Type B pancreatic cell (in vitro differentiated cells): ENCODE data around the gene KCNJ4. TPM values are rescaled to one million over a fixed set of nuclear protein-coding genes. Genes with fewer than 3 reads are reported as not detected.

Experiments
- DNase-seq: peaks from one replicate; pipeline ENCODE4 v3.0.0; 2021; ENCODE audit warnings: mixed read lengths; ENCODE audit not compliant: unreplicated experiment; ENCODE audit errors: extremely low spot score
- H3K27ac Mint-ChIP-seq: 2 replicates; pipeline ENCODE4 v1.8.0; 2021; ENCODE audit warnings: mild to moderate bottlenecking, mixed read lengths
- H3K27me3 Mint-ChIP-seq: 2 replicates; pipeline ENCODE4 v1.8.0; 2021; ENCODE audit warnings: mixed read lengths
- H3K36me3 Mint-ChIP-seq: 2 replicates; pipeline ENCODE4 v1.8.0; 2021; ENCODE audit warnings: mixed read lengths
- H3K4me1 Mint-ChIP-seq: one replicate; pipeline ENCODE4 v1.8.0; 2021; ENCODE audit warnings: mixed read lengths; ENCODE audit not compliant: unreplicated experiment
- H3K4me3 Mint-ChIP-seq: 2 replicates; pipeline ENCODE4 v1.8.0; 2021; ENCODE audit warnings: mild to moderate bottlenecking, mixed read lengths
- H3K9me3 Mint-ChIP-seq: 2 replicates; pipeline ENCODE4 v1.8.0; 2021; ENCODE audit warnings: mixed read lengths
- total RNA-seq: library from RNA; stranded (reverse); gene quantifications from 2 replicates; pipeline ENCODE4 v1.2.1, GENCODE V29; 2021; ENCODE audit warnings: low replicate concordance
- TF ChIP-seq, protein P1 (sequence below): fragments of 200-600 bp; sonication (generic); conservative IDR thresholded peaks from 2 replicates; pipeline ENCODE4 v1.5.0; 2021; ENCODE audit warnings: antibody characterized with exemption, mild to moderate bottlenecking

The KCNJ4 gene
- total RNA-seq, 1 donor from 2014 or later: 2.0 TPM

- H3K9me3 Mint-ChIP-seq: no peaks in the 10 kb centered on the region
Measured at GRCh38 chr22:38443628-38444521, 11.1 kb downstream of the KCNJ4 start.

DNA sequence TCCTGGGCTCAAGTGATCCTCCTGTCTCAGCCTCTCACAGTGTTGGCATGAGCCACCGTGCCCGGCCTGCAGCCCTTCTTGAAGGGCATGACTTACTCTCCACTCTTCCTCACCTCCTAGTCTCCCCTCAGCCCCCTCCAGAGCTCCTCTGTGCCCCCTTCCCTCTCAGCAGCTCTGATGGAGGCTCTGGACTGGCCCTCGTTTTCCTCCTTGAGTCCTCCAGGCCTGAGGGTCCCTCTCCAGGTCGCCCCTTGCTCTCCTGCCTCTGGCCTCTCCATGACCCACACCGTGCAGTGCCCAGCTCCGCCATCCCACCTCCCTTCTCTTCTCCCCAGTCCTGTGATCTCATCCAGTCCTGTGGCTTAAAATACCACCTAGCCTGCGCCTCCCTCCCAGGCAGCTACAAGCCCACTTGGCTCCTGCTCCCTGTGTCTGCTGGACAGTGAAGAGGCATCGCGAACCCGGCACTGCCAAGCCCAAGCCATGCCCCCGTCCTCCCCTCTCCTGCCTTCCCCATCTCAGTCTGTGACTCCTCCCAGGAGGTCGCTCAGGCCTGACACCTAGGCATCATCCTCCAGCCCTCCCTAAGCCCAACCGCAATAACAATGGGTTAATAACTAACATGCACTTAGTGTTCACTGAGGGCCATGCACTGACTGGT, 11.9 kb downstream of the KCNJ4 start:
- Mint-ChIP-seq H3K27me3 (peaks cover 20% of the 10 kb centered on the region), H3K4me3 (no peak overlapping the region), H3K36me3 (no peaks in the 10 kb centered on the region), H3K4me1 (peaks cover 13% of the 10 kb centered on the region), H3K9me3 (no peaks in the 10 kb centered on the region), H3K27ac (no peak overlapping the region)
- TF ChIP-seq, protein P1, sequence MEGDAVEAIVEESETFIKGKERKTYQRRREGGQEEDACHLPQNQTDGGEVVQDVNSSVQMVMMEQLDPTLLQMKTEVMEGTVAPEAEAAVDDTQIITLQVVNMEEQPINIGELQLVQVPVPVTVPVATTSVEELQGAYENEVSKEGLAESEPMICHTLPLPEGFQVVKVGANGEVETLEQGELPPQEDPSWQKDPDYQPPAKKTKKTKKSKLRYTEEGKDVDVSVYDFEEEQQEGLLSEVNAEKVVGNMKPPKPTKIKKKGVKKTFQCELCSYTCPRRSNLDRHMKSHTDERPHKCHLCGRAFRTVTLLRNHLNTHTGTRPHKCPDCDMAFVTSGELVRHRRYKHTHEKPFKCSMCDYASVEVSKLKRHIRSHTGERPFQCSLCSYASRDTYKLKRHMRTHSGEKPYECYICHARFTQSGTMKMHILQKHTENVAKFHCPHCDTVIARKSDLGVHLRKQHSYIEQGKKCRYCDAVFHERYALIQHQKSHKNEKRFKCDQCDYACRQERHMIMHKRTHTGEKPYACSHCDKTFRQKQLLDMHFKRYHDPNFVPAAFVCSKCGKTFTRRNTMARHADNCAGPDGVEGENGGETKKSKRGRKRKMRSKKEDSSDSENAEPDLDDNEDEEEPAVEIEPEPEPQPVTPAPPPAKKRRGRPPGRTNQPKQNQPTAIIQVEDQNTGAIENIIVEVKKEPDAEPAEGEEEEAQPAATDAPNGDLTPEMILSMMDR: no peak
- DNase-seq: no peak

More at GRCh38 chr22:38443628-38444521, 11.1 kb downstream of the KCNJ4 start:
- H3K27ac Mint-ChIP-seq: peak overlapping the region; percentile 66
- H3K4me3 Mint-ChIP-seq: no peak overlapping the region
- no peaks in the 10 kb centered on the region for H3K36me3 Mint-ChIP-seq
- H3K4me1 Mint-ChIP-seq: peaks cover 13% of the 10 kb centered on the region
- TF ChIP-seq, protein P1: no peak
- H3K27me3 Mint-ChIP-seq: peaks cover 20% of the 10 kb centered on the region
- no peak for DNase-seq

DNA sequence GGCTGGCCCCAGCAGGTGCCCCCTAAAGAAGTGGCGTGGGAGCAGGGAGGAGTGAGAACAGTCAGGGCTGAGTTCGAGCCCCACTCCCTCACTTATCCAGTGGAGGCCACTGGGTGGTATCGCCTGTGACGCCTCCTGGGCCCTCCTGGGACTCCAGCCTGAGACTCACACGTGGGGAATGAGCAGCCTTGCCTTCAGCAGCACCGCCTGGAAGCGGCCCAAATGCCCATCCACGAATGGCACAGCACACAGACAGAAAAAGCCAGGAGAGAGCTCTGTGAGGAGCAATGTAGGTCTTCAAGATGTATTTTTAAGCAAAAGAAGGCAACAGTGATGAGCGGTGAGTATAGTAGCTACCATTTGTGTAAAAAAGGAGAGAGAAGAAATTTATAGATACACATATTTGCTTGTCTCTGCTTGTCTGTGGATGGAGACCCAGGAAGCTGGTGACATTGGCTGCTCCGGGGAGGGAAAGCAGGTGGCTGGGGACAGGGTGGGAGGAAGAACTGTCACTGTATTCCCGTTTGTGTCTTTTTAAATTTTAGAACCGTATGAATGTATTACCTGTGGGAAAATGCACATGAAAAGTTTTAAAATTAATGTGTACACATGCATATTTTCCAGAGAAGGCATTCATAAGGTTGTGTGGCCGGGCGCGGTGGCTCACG, 13.2 kb downstream of the KCNJ4 start:
- TF ChIP-seq, protein P1: no peak
- Mint-ChIP-seq H3K27ac (no peak overlapping the region), H3K4me1 (peaks cover 13% of the 10 kb centered on the region), H3K4me3 (no peak overlapping the region), H3K27me3 (peaks cover 20% of the 10 kb centered on the region), H3K36me3 (no peaks in the 10 kb centered on the region), H3K9me3 (no peaks in the 10 kb centered on the region)
- no peak for DNase-seq

- Mint-ChIP-seq H3K27me3 (peaks cover 20% of the 10 kb centered on the region), H3K9me3 (no peaks in the 10 kb centered on the region), H3K4me1 (peaks cover 13% of the 10 kb centered on the region), H3K36me3 (no peaks in the 10 kb centered on the region), H3K27ac (no peak overlapping the region), H3K4me3 (no peak overlapping the region)
- DNase-seq: no peak
- TF ChIP-seq, protein P1: no peak
Measured at GRCh38 chr22:38440747-38441350, 14.2 kb downstream of the KCNJ4 start.

DNA sequence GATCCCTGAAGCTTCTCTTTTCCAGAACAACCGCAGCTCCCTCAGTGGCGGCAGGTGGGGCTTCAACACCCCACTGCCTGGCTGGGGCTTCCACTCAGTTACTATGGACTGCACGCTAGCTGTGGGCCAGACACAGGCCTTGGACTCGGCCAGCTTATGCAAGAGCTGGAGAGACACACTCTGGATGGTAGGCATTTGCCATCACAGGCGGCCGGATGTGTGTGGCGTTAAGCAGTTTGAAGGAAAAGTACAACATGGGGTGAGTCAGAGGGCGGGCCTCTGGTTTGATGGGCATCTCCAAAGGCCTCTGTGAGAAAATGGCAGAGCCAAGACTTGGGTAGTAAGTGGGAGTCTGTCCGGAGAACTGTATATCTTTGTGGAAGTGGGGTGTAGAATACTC, 17.6 kb downstream of the KCNJ4 start:
- H3K4me1 Mint-ChIP-seq: no peaks in the 10 kb centered on the region
- peaks cover 8% of the 10 kb centered on the region for H3K27me3 Mint-ChIP-seq
- H3K4me3 Mint-ChIP-seq: no peak overlapping the region
- no peak for DNase-seq
- H3K9me3 Mint-ChIP-seq: no peaks in the 10 kb centered on the region
- H3K36me3 Mint-ChIP-seq: no peaks in the 10 kb centered on the region
- TF ChIP-seq, protein P1: no peak
- no peak overlapping the region for H3K27ac Mint-ChIP-seq
